ENCODE data around the gene KNDC1.

KNDC1 gene

DNA sequence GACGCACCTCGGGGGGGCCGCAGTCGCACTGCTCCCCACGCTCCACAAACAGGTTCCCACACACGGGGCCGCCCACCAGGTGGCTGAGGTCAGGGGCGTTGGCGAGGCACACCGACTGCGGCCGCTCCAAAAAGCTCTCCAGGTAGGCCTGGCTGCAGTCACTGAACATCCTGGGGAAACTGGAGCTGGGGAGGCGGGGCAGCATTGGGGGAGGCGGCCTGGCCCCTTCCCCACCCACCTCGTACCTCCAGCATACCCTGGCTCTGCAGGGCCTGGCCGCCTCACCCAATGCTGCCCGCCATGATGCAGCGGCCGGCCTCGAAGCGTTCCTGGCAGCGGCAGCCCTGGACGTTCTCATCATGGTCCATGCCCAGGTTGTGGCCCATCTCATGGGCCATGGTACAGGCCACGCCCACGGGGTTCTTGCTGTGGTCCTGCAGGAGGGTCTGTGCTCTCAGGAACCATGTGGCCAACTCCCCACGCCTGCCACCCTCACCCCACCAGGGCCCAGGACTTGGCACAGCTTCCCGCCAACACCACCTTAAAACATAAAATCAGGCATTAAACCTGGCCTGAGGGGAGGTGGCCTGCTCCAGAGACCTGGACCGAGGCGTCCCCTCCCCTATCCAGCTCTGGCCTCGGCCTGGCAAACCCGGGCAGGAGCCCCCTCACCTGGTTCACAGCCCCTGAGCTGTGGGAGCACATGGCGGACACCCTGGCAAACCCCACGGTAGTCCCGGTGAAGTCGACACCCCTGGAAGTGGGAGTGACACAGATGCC, 111.7 kb downstream of the KNDC1 start:
- H3K4me1 Mint-ChIP-seq = peaks cover 7% of the 10 kb centered on the region
- no peak overlapping the region for H3K4me3 Mint-ChIP-seq
- peaks cover 86% of the 10 kb centered on the region for H3K36me3 Mint-ChIP-seq
- H3K9me3 Mint-ChIP-seq = no peaks in the 10 kb centered on the region
- no peak overlapping the region for H3K27ac Mint-ChIP-seq
- DNase-seq (ENCODE audit: low spot score in 2 of 2) (no peak), ATAC-seq (no peak)

GRCh38 chr10:133272301-133272963, 112.4 kb downstream of the KNDC1 start:
- Mint-ChIP-seq H3K4me3 (no peak overlapping the region), H3K27ac (no peak overlapping the region), H3K4me1 (peaks cover 8% of the 10 kb centered on the region), H3K36me3 (peaks cover 78% of the 10 kb centered on the region), H3K9me3 (no peaks in the 10 kb centered on the region)
- DNase-seq (ENCODE audit: low spot score in 2 of 2) (no peak), ATAC-seq (no peak)

GRCh38 chr10:133272964-133273420, 113.0 kb downstream of the KNDC1 start:
- Mint-ChIP-seq H3K27ac (no peak overlapping the region), H3K9me3 (no peaks in the 10 kb centered on the region), H3K4me3 (peak overlapping the region; percentile 14), H3K36me3 (peaks cover 73% of the 10 kb centered on the region), H3K4me1 (peaks cover 13% of the 10 kb centered on the region)
- DNase-seq (ENCODE audit: low spot score in 2 of 2) (no peak), ATAC-seq (no peak)

DNA sequence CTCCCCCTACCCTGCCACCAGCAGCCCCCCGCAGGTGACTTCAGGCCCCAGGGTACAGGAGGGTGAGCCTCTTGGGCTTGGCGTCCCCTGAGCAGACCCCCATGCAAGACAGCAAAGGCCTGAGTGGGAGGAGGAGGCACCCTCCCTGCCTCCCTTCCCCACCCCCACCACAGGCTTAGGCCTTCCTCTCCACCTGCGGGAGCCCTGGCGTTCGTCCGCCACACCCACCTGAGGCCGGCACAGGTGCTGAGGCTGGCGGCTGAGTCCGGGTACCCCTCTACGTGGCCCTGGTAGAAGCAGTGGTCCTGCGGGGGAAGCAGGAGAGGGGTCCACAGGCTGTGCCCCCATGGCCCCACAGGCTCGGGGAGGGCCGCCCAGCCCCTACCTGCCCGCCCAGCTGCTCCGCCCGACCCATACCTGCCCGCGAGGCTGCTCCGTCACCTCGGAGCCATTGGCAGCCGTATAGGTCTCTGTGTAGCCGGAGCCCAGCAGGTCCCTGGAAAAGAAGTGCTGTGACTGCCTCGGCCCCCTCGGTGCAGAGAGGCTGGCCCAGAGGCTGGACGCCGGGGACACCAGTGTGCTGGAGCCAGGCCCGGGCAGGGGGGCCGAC, 113.6 kb downstream of the KNDC1 start:
- Mint-ChIP-seq H3K36me3 (peaks cover 72% of the 10 kb centered on the region), H3K9me3 (no peaks in the 10 kb centered on the region), H3K4me3 (peak overlapping the region; percentile 14), H3K4me1 (peaks cover 20% of the 10 kb centered on the region), H3K27ac (no peak overlapping the region)
- no peak for ATAC-seq
- DNase-seq (ENCODE audit: low spot score in 2 of 2) = no peak

DNA sequence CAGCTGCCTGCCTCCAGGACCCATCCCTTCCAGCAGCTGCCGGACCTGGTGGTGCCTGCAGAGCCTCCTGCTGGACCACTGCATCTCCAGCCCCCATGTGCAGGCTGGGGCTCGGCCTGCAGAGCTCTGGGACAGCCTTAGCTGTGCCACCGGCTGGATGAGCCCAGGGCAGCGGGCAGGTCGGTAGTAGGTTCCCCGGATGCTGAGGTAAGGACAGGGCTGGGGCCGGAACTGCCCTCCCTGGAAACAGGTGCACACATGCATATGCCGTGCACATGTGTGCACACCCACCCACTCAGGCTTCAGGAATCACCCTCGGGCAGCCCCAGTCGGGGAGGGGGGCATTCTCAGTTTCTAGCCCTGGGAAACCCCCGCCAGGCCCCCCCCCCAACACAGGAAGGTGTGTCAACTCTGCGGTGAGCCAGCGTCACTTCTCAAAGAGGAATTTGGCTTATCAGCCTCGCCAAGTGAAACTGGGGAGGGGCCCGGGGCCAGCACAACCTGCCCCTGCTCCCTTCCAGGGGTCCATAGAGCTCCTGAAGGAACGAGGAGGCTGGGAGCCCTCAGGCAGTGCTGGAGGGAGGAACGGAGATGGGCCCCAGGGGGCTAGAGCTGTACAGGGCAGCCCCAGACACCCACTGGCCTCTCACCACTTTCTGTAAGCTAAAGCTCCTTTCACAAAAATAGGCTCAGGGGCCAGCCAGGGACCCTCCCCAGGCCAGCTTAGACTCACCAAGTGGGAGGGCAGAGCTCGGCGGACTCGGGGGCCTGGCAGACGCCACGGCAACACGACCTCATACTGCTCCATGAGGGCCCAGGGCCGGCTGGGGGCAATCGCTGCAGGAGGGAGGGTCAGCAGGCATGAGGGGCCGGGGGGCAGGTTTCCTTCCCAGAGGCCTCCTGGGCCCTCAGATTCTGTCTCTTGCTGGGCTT, 115.0 kb downstream of the KNDC1 start:
- peaks cover 63% of the 10 kb centered on the region for H3K36me3 Mint-ChIP-seq
- peak overlapping the region; percentile 88 for H3K4me3 Mint-ChIP-seq
- DNase-seq (ENCODE audit: low spot score in 2 of 2) = peak; percentile 48 to 85
- H3K27ac Mint-ChIP-seq = peak overlapping the region; percentile 88
- H3K9me3 Mint-ChIP-seq = no peaks in the 10 kb centered on the region
- peaks cover 34% of the 10 kb centered on the region for H3K4me1 Mint-ChIP-seq
- ATAC-seq = peak; percentile 55

- H3K4me3 Mint-ChIP-seq = peak overlapping the region; percentile 88
- peaks cover 36% of the 10 kb centered on the region for H3K4me1 Mint-ChIP-seq
- H3K9me3 Mint-ChIP-seq = no peaks in the 10 kb centered on the region
- peak overlapping the region; percentile 88 for H3K27ac Mint-ChIP-seq
- H3K36me3 Mint-ChIP-seq = peaks cover 57% of the 10 kb centered on the region
- peak; percentile 40 to 80 for DNase-seq (ENCODE audit: low spot score in 2 of 2)
- peak; percentile 57 for ATAC-seq
These were observed 115.7 kb downstream of the KNDC1 start for GRCh38 chr10:133275684-133276092.
